Thyroid gland (tissue), 4 donors: Measurements from ENCODE around the gene PLIN3.

Experiments
- POLR2A ChIP-seq, 2 donors: fragments of 450-650 bp; IDR thresholded peaks; one replicate each; pipeline ENCODE4 v1.6.1; 2017; ENCODE audit warnings: antibody characterized with exemption in 2 of 2, mild to moderate bottlenecking in 2 of 2, moderate library complexity in 1 of 2
- TF ChIP-seq, protein P1 (sequence below), 6 experiments: fragments of 200-600 bp in 3 of 6; fragments of 450-650 bp in 3 of 6; sonication (generic) in 3 of 6; IDR thresholded peaks; one replicate each; pipeline ENCODE4 v1.5.1; 2016 to 2019; ENCODE audit warnings: antibody characterized with exemption in 6 of 6, mild to moderate bottlenecking in 2 of 6, inconsistent platforms in 1 of 6, moderate library complexity in 1 of 6

- TF ChIP-seq POLR2A (IDR thresholded peaks at IDR 0.05), result no peak
- TF ChIP-seq, protein P1, sequence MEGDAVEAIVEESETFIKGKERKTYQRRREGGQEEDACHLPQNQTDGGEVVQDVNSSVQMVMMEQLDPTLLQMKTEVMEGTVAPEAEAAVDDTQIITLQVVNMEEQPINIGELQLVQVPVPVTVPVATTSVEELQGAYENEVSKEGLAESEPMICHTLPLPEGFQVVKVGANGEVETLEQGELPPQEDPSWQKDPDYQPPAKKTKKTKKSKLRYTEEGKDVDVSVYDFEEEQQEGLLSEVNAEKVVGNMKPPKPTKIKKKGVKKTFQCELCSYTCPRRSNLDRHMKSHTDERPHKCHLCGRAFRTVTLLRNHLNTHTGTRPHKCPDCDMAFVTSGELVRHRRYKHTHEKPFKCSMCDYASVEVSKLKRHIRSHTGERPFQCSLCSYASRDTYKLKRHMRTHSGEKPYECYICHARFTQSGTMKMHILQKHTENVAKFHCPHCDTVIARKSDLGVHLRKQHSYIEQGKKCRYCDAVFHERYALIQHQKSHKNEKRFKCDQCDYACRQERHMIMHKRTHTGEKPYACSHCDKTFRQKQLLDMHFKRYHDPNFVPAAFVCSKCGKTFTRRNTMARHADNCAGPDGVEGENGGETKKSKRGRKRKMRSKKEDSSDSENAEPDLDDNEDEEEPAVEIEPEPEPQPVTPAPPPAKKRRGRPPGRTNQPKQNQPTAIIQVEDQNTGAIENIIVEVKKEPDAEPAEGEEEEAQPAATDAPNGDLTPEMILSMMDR (IDR thresholded peaks at IDR 0.05), result no peak
These were observed 64.8 kb downstream of the PLIN3 start for GRCh38 chr19:4802711-4803110.
